H1 (cell line): ENCODE results near the gene PPP1R12B. TPM values are rescaled to one million over a fixed set of nuclear protein-coding genes. Genes with fewer than 3 reads are reported as not detected.

ENCODE experiments used
- CTCF ChIA-PET: fragments of 300-600 bp; sonication (Branson Sonifier 250); formaldehyde crosslinking; loops from one replicate; lab custom pipeline; 2021; ENCODE audit not compliant: partially characterized antibody; lab: Charles Lee
- POLR2A ChIA-PET: fragments of 300-600 bp; sonication (Branson Sonifier 250); formaldehyde crosslinking; loops from one replicate; lab custom pipeline; 2021; ENCODE audit warnings: inconsistent platforms; ENCODE audit not compliant: partially characterized antibody; lab: Charles Lee
- DNase-seq, 2 experiments: peaks; one replicate each; pipeline versions ENCODE4 v3.0.0 to v3.0.0-alpha.2; 2010 to 2022; ENCODE audit warnings: low spot score in 2 of 2, low read depth in 1 of 2, mixed read lengths in 1 of 2
- FAIRE-seq: peaks from 2 replicates; lab custom pipeline; 2011; peaks lifted over from hg19 to GRCh38; lab: Jason Lieb, UNC
- H2AFZ ChIP-seq: 2 replicates; pipeline ENCODE4 v1.8.1; 2012; ENCODE audit warnings: low read length, inconsistent platforms
- H2AK5ac ChIP-seq: 2 replicates; pipeline ENCODE4 v1.6.1; 2013; ENCODE audit warnings: low read depth, low read length
- H2BK120ac ChIP-seq: replicated peaks from 2 replicates; pipeline ENCODE3; 2013; ENCODE audit warnings: low read depth, low read length, inconsistent platforms
- H2BK12ac ChIP-seq: 2 replicates; pipeline ENCODE4 v1.6.1; 2013; ENCODE audit warnings: low read depth, low read length
- H2BK15ac ChIP-seq: 2 replicates; pipeline ENCODE4 v1.6.1; 2013; ENCODE audit warnings: low read length
- H2BK20ac ChIP-seq: 2 replicates; pipeline ENCODE4 v1.6.1; 2013; ENCODE audit warnings: low read length
- H2BK5ac ChIP-seq: 2 replicates; pipeline ENCODE4 v1.6.1; 2013; ENCODE audit warnings: low read depth, low read length
- H3K14ac ChIP-seq: 2 replicates; pipeline ENCODE4 v1.6.1; 2013; ENCODE audit warnings: inconsistent platforms; ENCODE audit not compliant: insufficient read length
- H3K18ac ChIP-seq: 2 replicates; pipeline ENCODE4 v1.6.1; 2013; ENCODE audit warnings: low read length; ENCODE audit errors: extremely low read depth
- H3K23ac ChIP-seq: 2 replicates; pipeline ENCODE4 v1.6.1; 2013; ENCODE audit warnings: inconsistent platforms; ENCODE audit not compliant: insufficient read length
- H3K23me2 ChIP-seq: 2 replicates; pipeline ENCODE4 v1.6.1; 2013; ENCODE audit warnings: low read depth, low read length
- H3K27ac ChIP-seq: 2 replicates; pipeline ENCODE4 v1.6.1; 2011; ENCODE audit warnings: low read depth, low read length, inconsistent platforms
- H3K27me3 ChIP-seq, 4 experiments: replicated peaks in 1 of 4; 1 replicate in 1 of 4; 2 replicates in 3 of 4; pipeline versions ENCODE4 v1.6.1 to v1.8.1; 2011 to 2013; ENCODE audit warnings: low read length in 3 of 4, mild to moderate bottlenecking in 3 of 4, inconsistent platforms in 2 of 4, mixed read lengths in 2 of 4, moderate library complexity in 1 of 4; ENCODE audit not compliant: control insufficient read depth in 3 of 4, insufficient read depth in 3 of 4; ENCODE audit errors: extremely low read depth in 1 of 4
- H3K36me3 ChIP-seq, 4 experiments: 2 replicates each; pipeline versions ENCODE4 v1.6.1 to v1.8.1; 2011 to 2013; ENCODE audit warnings: mild to moderate bottlenecking in 4 of 4, low read length in 3 of 4, moderate library complexity in 2 of 4, control low read depth in 1 of 4, inconsistent platforms in 1 of 4; ENCODE audit not compliant: insufficient read depth in 4 of 4, control insufficient read depth in 2 of 4
- H3K4ac ChIP-seq: replicated peaks from 2 replicates; pipeline ENCODE3; 2013; ENCODE audit warnings: low read length, low read depth, mixed read lengths, inconsistent platforms; ENCODE audit not compliant: insufficient read length
- H3K4me1 ChIP-seq, 4 experiments: replicated peaks in 1 of 4; 1 replicate in 1 of 4; 2 replicates in 3 of 4; pipeline versions ENCODE4 v1.6.1 to v1.8.1; 2011 to 2013; ENCODE audit warnings: low read length in 3 of 4, inconsistent platforms in 2 of 4, mixed read lengths in 1 of 4; ENCODE audit not compliant: insufficient read depth in 4 of 4, control insufficient read depth in 3 of 4
- H3K4me2 ChIP-seq, 2 experiments: 2 replicates each; pipeline versions ENCODE4 v1.6.1 to v1.8.1; 2011 to 2013; ENCODE audit warnings: low read depth in 2 of 2, low read length in 2 of 2, control low read depth in 1 of 2, inconsistent platforms in 1 of 2, mild to moderate bottlenecking in 1 of 2; ENCODE audit not compliant: insufficient read depth in 1 of 2
- H3K4me3 ChIP-seq, 4 experiments: fragments of 200-600, 300-600 bp in 1 of 4; sonication (generic), shearing (Covaris generic), sonication (Bioruptor Twin) in 1 of 4; 2 replicates each; pipeline versions ENCODE4 v1.5.1 to v1.8.1; 2011 to 2016; ENCODE audit warnings: low read length in 4 of 4, low read depth in 3 of 4, control low read depth in 2 of 4, inconsistent platforms in 2 of 4, mild to moderate bottlenecking in 2 of 4, mixed read lengths in 1 of 4, moderate library complexity in 1 of 4; ENCODE audit not compliant: insufficient read depth in 2 of 4; ENCODE audit errors: extremely low read depth in 1 of 4
- H3K56ac ChIP-seq: replicated peaks from 2 replicates; pipeline ENCODE3; 2013; ENCODE audit warnings: low read depth, mild to moderate bottlenecking, mixed read lengths, low read length, inconsistent platforms; ENCODE audit not compliant: insufficient read length
- H3K79me1 ChIP-seq: 2 replicates; pipeline ENCODE4 v1.6.1; 2013; ENCODE audit warnings: low read depth, low read length, control low read depth
- H3K79me2 ChIP-seq, 2 experiments: 2 replicates each; pipeline versions ENCODE4 v1.6.1 to v1.8.1; 2012 to 2013; ENCODE audit warnings: low read length in 2 of 2, mild to moderate bottlenecking in 2 of 2, inconsistent platforms in 1 of 2; ENCODE audit not compliant: insufficient read depth in 2 of 2, control insufficient read depth in 1 of 2
- H3K9ac ChIP-seq, 4 experiments: replicated peaks in 1 of 4; 1 replicate in 1 of 4; 2 replicates in 3 of 4; pipeline versions ENCODE4 v1.6.1 to v1.8.1; 2011 to 2013; ENCODE audit warnings: low read depth in 3 of 4, low read length in 3 of 4, control low read depth in 2 of 4, mild to moderate bottlenecking in 2 of 4, moderate library complexity in 2 of 4, inconsistent platforms in 1 of 4; ENCODE audit errors: extremely low read depth in 1 of 4
- H3K9me3 ChIP-seq, 2 experiments: 2 replicates each; pipeline versions ENCODE4 v1.6.1 to v1.8.1; 2012 to 2013; ENCODE audit warnings: mild to moderate bottlenecking in 2 of 2, moderate library complexity in 2 of 2, control low read depth in 1 of 2, inconsistent platforms in 1 of 2, low read depth in 1 of 2, low read length in 1 of 2, mixed read lengths in 1 of 2; ENCODE audit not compliant: insufficient read depth in 2 of 2
- H4K20me1 ChIP-seq, 2 experiments: replicated peaks in 1 of 2; 2 replicates each; pipeline versions ENCODE3 to v1.8.1; 2011 to 2013; ENCODE audit warnings: inconsistent platforms in 2 of 2, low read length in 2 of 2, mild to moderate bottlenecking in 1 of 2; ENCODE audit not compliant: insufficient read depth in 2 of 2, control insufficient read depth in 1 of 2
- H4K5ac ChIP-seq: 2 replicates; pipeline ENCODE4 v1.6.1; 2013; ENCODE audit warnings: low read length, low read depth, mixed read lengths, inconsistent platforms; ENCODE audit not compliant: insufficient read length
- H4K8ac ChIP-seq: 2 replicates; pipeline ENCODE4 v1.8.0; 2013; ENCODE audit warnings: mild to moderate bottlenecking, moderate library complexity, low read length, inconsistent platforms; ENCODE audit not compliant: insufficient read depth; ENCODE audit errors: extremely low read depth
- H4K91ac ChIP-seq: replicated peaks from 2 replicates; pipeline ENCODE3; 2013; ENCODE audit warnings: low read length, mixed read lengths, inconsistent platforms; ENCODE audit not compliant: insufficient read length
- CBX8 ChIP-seq: fragments of 300-800, 300-1000 bp; sonication (generic); IDR thresholded peaks from 2 replicates; pipeline ENCODE4 v1.7.1; 2016; ENCODE audit warnings: low read depth, low read length, borderline replicate concordance
- JUND ChIP-seq: IDR thresholded peaks from 2 replicates; pipeline ENCODE4 v1.6.1; 2011; ENCODE audit warnings: mild to moderate bottlenecking, improper control_type of control experiment, low read length
- KDM5A ChIP-seq: fragments of 200-600 bp; IDR thresholded peaks from 2 replicates; pipeline ENCODE4 v1.7.1; 2012; ENCODE audit warnings: mild to moderate bottlenecking, low read length, inconsistent platforms, mixed read lengths
- RNF2 ChIP-seq: fragments of 200-900, 300-1000 bp; sonication (generic); IDR thresholded peaks from 2 replicates; pipeline ENCODE4 v1.7.1; 2016; ENCODE audit warnings: borderline replicate concordance, low read depth, mild to moderate bottlenecking, antibody characterized with exemption, low read length; ENCODE audit not compliant: poor library complexity, severe bottlenecking; ENCODE audit errors: missing control alignments
- SP4 ChIP-seq: IDR thresholded peaks from 2 replicates; pipeline ENCODE4 v1.6.1; 2012; ENCODE audit warnings: low read length, inconsistent platforms
- WGBS, 2 experiments: shearing (Covaris generic) in 1 of 2; methylation state at CpG; one replicate each; pipeline versions ENCODE4 v1.1.6 to v1.1.7; 2013 to 2015; ENCODE audit warnings: low lambda C conversion rate in 2 of 2, mixed read lengths in 2 of 2, inconsistent platforms in 1 of 2, low coverage in 1 of 2, missing lambda C conversion rate in 1 of 2; ENCODE audit not compliant: insufficient replicate concordance in 2 of 2, insufficient coverage in 1 of 2, insufficient read length in 1 of 2; ENCODE audit errors: extremely low coverage in 1 of 2, missing lambda C conversion rate in 1 of 2; 5-methylcytosine and 5-hydroxymethylcytosine counted together
- polyA plus RNA-seq, 7 experiments: library from polyadenylated mRNA; depleted of rRNA in 3 of 7; stranded (reverse) in 5 of 7; unstranded in 2 of 7; fragments of >200 nt in 5 of 7; fragments of 200-250 nt in 2 of 7; gene quantifications; 1 replicate in 5 of 7; 2 replicates in 1 of 7; 4 replicates in 1 of 7; pipeline versions ENCODE4 v1.2.1 to v1.2.3, GENCODE V29; 2011 to 2013; ENCODE audit warnings: missing spikeins in 2 of 7, mixed read lengths in 2 of 7
- total RNA-seq: library from RNA; stranded (reverse); fragmentation: NEBNext Ultra II Directional; extraction: Animal tissue kit (Norgen Biotek cat#: 25700); gene quantifications from 2 replicates; pipeline ENCODE4 v1.2.1, GENCODE V29; 2021
- TF ChIP-seq, protein P1 (sequence below): IDR thresholded peaks from 2 replicates; pipeline ENCODE4 v1.6.1; 2012; ENCODE audit warnings: inconsistent platforms

PPP1R12B gene
- total and polyA plus RNA-seq, 2 of the 8 experiments (the other 6 are each of a cell fraction or from before 2014, with no cell fraction given), result 7.9 to 18.7 TPM

- FAIRE-seq, result no peak
Observed at GRCh38 chr1:202591515-202591914, 243.0 kb downstream of the PPP1R12B start.

More at GRCh38 chr1:202591515-202591914, 243.0 kb downstream of the PPP1R12B start:
- Histone ChIP-seq H3K4me2 (no peak overlapping the region), H4K5ac (no peak overlapping the region), H3K36me3 (no peaks in the 10 kb centered on the region), H4K20me1 (no peaks in the 10 kb centered on the region), H3K4me1 (no peaks in the 10 kb centered on the region), H3K23me2 (no peaks in the 10 kb centered on the region), H2AK5ac (no peak overlapping the region), H3K9ac (no peak overlapping the region), H3K79me1 (no peaks in the 10 kb centered on the region), H2BK120ac (no peak overlapping the region), H3K9me3 (no peaks in the 10 kb centered on the region), H4K91ac (no peak overlapping the region), H3K79me2 (no peaks in the 10 kb centered on the region), H3K14ac (no peak overlapping the region), H2BK15ac (no peak overlapping the region), H3K18ac (no peak overlapping the region), H3K4me3 (no peak overlapping the region), H3K27me3 (no peaks in the 10 kb centered on the region; a peak in 1 of 7 replicates), H3K27ac (no peak overlapping the region), H4K8ac (no peak overlapping the region), H2BK5ac (no peak overlapping the region), H3K4ac (no peak overlapping the region), H2AFZ (no peak overlapping the region), H3K56ac (no peak overlapping the region), H2BK20ac (no peak overlapping the region), H2BK12ac (no peak overlapping the region), H3K23ac (no peak overlapping the region)
- DNase-seq, result no peak
- WGBS, 2 experiments, result 94% methylated on average over 6 of the region's 7 CpGs; no CpG with 5 or more reads in 1 of the 2 experiments
- ChIA-PET CTCF (interaction anchor here (0.6 to 1.5 kb wide), 7 partner anchors 9 to 91 kb away, joined by 3 to 4 read pairs (median 3); no protein-coding TSS in a partner anchor), POLR2A (no interaction called here)
- TF ChIP-seq KDM5A (no peak), JUND (no peak), CBX8 (no peak), RNF2 (no peak), SP4 (no peak)
- TF ChIP-seq, protein P1, sequence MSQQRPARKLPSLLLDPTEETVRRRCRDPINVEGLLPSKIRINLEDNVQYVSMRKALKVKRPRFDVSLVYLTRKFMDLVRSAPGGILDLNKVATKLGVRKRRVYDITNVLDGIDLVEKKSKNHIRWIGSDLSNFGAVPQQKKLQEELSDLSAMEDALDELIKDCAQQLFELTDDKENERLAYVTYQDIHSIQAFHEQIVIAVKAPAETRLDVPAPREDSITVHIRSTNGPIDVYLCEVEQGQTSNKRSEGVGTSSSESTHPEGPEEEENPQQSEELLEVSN, result no peak
